Germinal center (tissue), 1 donor: ENCODE measurements around the gene CCDC121.
A peak's percentile ranks its signal among the peaks of the same experiment; 100 is the strongest.

ENCODE experiments used
- DNase-seq: peaks from one replicate; pipeline ENCODE4 v3.0.0; 2012; ENCODE audit warnings: mixed read lengths, low spot score

Gene CCDC121, protein sequence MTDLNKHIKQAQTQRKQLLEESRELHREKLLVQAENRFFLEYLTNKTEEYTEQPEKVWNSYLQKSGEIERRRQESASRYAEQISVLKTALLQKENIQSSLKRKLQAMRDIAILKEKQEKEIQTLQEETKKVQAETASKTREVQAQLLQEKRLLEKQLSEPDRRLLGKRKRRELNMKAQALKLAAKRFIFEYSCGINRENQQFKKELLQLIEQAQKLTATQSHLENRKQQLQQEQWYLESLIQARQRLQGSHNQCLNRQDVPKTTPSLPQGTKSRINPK

DNA sequence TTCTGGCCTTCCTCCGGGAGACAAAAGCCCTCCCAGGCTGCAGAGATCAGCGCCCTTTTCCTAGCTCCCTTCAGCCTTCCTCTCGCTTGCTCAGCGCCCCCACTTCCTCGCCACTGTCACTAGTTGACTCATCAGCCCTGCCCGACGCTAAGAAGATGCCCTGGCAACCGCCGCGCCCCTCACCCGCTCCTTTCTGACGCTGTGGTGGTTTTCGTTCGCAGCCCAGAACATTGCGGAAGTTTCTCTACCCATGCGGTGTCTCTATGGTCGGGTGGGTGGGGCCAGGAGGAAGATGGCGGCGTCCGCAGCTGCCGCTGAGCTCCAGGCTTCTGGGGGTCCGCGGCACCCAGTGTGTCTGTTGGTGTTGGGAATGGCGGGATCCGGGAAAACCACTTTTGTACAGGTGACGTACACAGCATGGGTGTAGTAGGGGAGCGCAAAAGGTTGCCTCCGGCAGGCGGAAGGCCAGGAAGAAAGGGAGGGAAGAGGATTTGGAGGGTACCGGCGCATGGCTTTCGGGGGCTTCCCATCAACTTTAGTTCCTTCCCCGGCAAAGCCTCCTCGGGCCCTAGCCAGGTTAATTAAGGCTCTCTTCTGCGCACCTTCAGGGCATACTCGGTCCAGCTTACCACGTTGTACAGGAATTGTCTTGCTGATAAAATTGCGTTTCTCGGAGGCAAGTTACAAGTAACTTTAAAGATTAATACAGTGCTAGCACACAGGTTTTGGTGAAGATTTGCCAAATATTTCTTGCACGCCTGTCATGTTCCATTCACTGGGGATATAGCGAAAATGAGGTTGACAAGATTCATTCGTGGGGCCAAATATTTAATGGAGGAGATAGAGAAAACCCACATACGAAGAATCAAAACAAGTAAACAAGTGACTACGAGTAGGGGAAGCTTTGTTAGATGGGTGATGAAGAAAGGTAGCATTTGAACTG, at the start of gene CCDC121, which contains the start of gene GPN1:
Gene CCDC121, minus strand, starts transcription at position 246 of the 943 bp plus-strand sequence. CDS start 1,213 bp downstream, outside the sequence.
Gene GPN1, plus strand, starts transcription at position 284 of the 943 bp plus-strand sequence. Its CDS starts 9 bp downstream, at position 293.
- DNase-seq: peak; percentile 93

DNA sequence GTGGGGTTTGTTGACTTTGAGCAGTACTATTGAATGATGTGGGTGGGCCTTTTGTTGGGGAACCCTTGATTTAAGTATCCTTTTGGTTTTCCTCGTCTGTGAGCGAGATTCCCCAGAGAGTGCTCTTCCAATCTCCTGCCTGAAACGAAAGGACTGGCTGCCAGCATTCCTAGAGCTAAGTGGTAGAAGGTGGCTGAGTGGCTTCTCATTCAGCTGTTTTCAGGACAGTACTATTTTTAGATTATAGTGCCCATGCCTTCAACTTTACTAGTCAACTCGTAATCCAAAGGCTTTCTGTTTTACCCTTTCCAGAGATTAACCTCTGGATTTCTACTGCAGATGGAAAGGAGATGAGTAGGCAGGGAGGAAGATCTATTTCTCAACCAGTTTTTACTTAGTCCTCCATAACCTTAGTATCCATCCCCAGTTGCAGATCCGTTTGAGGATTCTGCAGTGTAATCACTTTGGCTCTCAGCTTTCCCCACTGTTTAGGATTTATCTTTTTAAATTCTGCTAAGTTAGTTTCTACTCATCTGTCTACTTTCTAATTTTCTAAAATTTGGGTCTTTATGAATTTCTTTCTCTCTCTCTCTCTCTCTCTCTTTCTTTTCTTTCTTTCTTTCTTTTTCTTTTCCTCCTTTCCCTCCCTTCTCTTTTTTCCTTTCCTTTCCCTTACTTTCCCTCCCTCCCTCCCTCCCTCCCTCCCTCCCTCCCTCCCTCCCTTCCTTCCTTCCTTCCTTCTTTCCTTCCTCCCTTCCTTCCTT, 44.1 kb upstream of the CCDC121 start:
- no peak for DNase-seq

DNA sequence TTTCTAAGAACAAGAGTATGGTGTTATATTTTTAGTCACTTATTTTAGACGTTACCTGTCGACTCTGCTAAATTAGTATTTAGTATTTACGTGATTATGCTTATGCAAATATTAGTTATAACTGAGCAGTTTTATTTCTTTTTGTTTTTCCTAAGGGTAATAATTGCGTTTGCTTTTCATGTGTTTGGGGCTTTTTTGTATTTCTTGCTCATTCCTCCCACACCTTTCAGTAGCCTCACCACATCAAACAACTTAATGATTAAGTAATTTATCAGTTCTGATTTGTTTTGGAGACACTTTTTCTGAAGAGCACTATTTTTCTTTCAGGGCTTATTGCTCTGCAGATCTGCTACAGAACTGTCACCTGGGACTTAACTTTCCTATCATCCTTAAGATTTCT, 42.4 kb upstream of the CCDC121 start:
- no peak for DNase-seq

- DNase-seq: no peak
Measured at GRCh38 chr2:27667446-27667845, 38.6 kb upstream of the CCDC121 start.

DNA sequence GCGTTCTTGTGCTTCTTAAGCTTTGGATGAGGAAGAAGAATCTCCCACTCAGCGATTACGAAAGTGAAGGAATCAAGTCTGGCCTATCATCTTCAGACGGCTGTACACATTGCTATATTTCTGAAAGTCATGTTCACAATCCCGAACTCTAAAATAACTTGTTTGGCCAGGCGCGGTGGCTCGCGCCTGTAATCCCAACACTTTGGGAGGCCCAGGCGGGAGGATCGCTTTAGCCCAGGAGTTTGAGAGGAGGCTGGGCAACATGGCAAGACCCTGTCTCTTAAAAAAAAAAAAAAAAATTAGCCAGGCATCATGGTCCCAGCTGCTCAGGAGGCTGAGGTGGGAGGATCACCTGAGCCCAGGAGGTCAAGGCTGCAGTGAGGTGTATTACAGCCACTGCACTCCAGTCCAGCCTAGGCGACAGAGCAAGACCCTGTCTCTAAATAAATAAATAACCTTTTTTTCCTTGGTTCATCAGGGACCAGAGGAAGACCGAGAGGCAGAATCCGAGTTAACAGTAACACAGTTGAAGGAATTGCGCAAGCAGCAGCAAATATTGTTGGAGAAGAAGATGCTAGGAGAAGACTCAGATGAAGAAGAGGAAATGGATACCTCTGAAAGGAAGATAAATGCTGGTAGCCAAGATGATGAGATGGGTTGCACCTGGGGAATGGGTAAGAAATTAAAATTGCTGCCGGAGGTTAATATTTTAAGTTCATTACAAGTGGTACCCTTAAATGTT, 36.0 kb upstream of the CCDC121 start:
- no peak for DNase-seq

DNA sequence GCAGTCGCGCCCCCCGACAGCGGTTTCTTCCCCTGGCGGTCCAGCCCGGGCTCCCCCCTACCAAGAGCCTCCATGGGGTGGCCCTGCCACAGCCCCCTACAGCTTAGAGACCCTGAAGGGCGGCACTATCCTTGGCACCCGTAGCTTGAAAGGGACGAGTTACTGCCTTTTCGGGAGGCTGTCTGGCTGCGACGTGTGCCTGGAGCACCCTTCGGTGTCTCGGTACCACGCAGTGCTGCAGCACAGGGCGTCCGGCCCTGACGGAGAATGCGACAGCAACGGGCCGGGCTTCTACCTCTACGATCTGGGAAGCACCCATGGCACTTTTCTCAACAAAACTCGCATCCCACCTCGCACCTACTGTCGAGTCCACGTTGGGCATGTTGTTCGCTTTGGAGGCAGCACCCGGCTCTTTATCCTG, 35.4 kb upstream of the CCDC121 start:
- DNase-seq: peak; percentile 63

DNA sequence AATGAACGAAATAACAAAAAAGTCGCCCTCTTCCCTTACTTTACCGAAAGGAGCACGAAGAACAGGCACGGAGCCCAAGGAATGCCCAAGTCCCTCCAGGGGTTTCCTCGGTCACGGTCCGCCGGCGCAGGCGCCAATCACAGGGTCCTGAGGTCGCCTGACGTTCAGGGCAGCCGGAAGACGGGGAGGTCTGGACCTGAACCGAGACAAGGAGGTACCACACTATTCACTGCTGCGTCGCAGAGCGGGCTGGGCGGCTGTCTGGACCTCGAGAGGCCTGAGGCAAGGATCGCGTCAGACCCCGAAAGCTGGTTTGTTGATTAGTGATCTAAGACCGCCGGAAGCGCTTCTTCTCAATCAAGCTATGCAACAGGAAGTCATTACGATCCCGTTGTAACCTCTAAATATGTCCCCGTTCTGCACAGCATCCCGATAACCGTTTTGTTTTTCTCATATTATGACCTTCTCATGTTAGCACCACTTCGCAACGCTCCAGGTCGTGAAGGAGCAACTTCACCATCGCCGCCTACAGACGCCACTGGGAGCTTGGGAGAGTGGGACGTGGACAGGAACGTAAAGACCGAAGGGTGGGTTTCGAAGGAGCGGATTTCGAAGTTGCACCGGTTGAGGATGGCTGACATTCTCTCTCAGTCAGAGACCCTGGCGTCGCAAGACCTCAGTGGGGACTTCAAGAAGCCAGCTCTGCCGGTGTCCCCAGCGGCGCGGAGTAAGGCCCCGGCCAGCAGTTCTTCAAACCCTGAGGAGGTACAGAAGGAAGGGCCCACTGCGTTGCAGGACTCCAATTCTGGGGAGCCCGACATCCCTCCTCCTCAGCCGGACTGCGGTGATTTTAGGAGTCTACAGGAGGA, 34.7 kb upstream of the CCDC121 start, which contains the start of the genes SLC4A1AP and SUPT7L:
Gene SLC4A1AP, plus strand, starts transcription at position 605 of the 869 bp plus-strand sequence. Its CDS starts 26 bp downstream, at position 631.
Gene SUPT7L, minus strand, starts transcription at position 330 of the 869 bp plus-strand sequence. CDS start 1,422 bp downstream, outside the sequence.
- peak; percentile 72 for DNase-seq

GRCh38 chr2:27661371-27661770, 32.6 kb upstream of the CCDC121 start:
- DNase-seq: no peak

DNA sequence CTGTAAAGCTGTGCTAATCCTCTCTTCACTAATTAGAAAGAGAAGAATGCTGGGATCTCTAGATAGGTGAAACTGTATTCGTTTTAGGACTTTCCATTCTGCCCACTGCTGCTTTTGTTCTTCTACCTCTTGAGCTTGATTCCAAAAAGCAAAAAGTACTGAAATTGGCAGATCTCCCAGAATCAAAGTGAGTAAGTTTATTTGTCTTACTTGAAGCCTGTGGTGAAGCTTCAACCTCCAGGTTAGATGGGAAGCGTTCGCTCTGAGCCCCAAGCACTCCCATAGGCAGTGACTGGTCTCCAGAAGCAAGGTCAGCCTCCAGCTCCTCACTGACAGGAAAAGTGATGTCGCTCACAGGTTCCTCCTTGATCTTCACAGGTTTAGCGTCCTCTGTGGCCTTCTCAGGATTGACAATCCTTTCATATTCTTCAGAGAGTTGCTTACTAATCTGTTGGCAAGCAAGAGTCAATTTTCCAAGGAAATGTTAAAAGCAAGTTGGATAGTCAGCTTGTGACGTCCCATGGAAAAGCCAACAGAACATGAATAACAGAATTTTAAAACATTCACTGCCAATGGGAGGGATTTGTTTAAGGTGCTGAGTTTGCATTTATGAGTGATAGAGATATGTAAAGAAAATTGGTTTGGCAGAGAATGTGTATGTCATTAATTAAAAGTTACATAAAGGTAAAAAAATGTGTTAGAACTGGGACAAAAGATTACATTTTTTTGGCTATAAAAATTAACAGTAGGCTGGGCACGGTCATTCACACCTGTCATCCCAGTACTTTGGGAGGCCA, 26.5 kb upstream of the CCDC121 start:
- DNase-seq: no peak

DNA sequence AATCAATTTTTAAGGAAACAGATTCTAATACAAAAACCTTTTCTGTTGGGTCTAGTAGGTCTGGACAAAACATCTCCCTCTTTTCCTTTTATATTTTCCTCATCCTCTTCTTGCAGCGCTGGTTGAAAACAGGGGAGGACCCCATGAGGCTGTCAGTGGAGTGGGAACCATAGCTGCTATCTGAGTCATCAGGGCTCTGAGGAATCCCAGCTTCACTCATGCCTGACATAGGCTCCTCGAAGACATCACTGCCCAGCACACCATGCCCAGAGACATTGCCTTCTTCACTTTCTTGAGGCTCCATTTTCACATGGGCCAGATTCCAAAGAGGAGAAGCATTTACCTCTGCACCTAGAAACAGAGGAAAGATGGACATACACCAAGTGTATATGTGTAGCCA, 24.6 kb upstream of the CCDC121 start:
- DNase-seq: no peak

DNA sequence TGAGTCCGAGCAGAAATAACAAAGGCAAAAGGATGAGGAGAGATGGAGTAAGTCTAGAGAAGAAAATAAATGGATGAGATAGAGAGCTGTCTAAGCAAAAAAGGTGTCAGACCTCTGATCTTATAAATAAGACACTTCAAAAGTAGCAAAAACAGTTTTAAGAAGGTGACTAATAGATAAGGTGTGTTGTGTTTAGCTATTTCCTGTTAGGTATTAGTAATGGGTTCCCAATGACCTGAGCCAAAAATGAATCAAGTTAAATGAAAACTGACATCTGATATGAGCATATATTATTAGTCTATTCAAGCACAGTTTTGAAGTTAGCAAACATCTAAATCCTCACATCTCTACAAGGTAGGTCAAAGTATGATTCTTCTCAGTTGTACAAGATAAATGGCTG, 24.0 kb upstream of the CCDC121 start:
- no peak for DNase-seq

- no peak for DNase-seq
Measured at GRCh38 chr2:27652341-27652740, 23.5 kb upstream of the CCDC121 start.

GRCh38 chr2:27651056-27651455, 22.2 kb upstream of the CCDC121 start:
- DNase-seq: no peak

DNA sequence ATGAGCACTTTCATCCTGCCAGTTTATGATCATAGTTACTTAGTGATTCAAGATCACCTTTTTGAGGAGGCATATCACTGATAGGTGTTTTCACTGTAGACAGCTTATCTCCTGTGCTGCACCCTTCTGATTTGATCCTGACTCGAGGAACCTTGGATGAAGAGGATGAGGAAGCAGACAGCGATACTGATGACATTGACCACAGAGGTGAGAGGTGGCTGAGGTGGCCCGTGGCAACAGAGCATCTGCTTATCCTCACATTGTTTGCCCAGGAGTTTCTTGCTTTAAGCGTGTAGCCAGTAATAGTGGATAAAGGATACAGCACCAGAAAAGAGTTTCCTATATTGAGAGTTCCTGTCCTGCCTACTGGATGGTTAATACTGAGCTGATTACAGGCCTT, 18.9 kb upstream of the CCDC121 start:
- DNase-seq: no peak

GRCh38 chr2:27647289-27647688, 18.5 kb upstream of the CCDC121 start:
- DNase-seq: no peak

DNA sequence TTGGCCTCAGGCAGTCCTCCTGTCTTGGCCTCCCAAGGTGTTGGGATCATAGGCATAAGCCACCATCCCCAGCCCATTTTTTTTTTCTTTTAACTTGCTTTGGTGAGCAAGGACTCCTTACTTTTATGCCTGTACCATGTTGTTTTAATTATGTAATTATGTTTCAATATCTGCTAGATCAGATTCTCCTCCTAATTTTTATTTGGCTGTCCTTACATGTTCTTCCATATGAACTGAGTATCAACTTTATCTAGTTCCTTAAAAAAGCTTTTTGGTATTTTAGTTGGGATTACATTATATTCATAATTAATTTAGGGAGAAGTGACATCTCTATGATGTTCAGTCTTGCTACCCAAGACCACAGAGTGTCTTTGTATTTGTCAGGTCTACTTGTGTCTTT, 16.4 kb upstream of the CCDC121 start:
- DNase-seq: no peak

- DNase-seq: no peak
Measured at GRCh38 chr2:27640722-27641245, 12.0 kb upstream of the CCDC121 start.

DNA sequence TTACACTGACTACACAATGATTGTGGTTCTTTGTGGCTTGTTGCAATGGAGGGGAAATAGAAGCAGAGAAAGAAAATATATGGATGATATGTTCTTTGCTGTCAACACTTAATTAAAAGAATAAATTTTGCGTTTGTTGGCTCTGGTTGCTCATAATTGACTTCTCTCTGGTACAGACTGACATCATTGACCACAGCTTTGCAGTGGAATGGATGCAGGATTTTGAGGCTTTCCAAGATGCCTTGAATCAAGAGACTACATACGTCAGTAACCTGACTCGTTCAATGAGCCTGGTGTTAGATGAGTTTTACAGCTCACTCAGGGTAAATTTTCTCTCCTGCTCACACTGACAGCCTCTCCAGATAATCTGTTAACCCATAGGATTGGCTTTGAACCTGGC, 9.9 kb upstream of the CCDC121 start:
- DNase-seq: no peak

DNA sequence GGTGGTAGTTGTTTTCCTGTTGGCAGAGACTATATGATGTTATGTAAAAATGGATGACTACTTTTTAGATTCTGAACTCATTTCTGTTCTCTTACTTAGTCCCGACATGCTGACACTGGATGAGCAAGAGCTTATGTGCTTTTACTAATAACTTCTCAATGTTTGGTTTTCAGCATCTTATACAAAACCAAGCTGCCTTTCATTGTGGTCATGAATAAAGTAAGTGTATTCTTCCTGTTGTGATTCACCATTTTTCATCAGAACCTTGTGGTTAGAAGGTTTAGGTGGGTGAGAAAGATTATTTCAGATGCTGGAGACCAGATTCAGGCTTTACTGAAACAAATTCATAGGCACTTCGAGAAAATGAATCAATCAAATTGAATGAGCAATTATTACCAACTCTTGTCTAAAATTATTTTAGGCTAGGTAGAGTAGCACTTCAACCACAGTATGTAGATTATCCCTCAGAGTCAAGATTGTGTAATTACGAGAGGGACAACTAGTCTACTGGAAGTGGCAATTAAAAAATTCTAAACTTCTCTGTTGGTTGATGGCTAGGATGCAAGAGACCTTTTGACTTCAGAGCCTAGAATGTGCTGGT, 9.3 kb upstream of the CCDC121 start:
- no peak for DNase-seq
